Measurements from ENCODE around the gene CDK17.
A peak's percentile ranks its signal among the peaks of the same experiment; 100 is the strongest.

Gene CDK17

DNA sequence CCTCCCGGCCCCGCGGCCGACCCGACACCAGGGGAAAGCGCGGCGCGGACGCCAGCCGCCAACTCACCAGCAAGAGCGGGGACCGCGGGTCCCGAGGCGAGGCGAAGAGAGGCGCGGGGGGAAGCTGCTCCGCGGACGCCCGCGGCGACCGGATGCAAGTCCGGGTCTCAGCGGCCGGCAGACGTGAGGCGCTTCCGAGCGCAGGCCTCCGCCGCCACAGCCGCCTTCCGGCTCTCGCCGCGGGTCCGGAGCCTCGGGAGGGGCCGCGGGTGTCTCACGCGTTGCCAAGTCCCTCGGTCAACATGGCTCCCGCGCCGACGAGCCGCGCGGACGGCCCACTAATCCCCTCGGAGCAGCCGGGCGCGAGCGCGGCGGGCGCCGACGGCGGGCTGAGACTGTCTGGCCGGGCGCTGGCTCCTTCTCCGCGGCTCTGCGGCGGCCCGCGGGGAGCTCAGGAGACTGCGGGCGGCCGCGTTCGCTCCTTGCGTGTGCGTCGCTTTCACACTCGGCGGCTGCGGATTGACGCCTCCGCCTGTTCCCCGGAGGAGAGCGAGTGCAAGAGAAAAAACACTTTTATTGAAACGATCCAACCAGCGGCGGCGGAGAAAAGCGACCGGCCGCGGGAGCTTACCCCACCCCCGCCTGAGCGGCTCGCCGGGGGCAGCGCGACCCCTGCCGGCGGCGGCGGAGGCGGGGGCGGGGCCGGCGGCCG is at the start of gene CDK17:
Gene CDK17, minus strand, starts transcription at position 521 of the 712 bp plus-strand sequence. CDS start 65,603 bp downstream, outside the sequence.
- in situ Hi-C loops (cut with HindIII; ENCODE audit: low sequenced_read_pairs): loop anchor here (5.0 kb wide), 2 partner anchors 98 to 102 kb away; no protein-coding TSS in a partner anchor
- TF ChIP-seq, protein P1, sequence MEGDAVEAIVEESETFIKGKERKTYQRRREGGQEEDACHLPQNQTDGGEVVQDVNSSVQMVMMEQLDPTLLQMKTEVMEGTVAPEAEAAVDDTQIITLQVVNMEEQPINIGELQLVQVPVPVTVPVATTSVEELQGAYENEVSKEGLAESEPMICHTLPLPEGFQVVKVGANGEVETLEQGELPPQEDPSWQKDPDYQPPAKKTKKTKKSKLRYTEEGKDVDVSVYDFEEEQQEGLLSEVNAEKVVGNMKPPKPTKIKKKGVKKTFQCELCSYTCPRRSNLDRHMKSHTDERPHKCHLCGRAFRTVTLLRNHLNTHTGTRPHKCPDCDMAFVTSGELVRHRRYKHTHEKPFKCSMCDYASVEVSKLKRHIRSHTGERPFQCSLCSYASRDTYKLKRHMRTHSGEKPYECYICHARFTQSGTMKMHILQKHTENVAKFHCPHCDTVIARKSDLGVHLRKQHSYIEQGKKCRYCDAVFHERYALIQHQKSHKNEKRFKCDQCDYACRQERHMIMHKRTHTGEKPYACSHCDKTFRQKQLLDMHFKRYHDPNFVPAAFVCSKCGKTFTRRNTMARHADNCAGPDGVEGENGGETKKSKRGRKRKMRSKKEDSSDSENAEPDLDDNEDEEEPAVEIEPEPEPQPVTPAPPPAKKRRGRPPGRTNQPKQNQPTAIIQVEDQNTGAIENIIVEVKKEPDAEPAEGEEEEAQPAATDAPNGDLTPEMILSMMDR (IDR thresholded peaks at IDR 0.05; ENCODE audit: low read depth, low read length, missing control alignments): peak; percentile 31
- peak; percentile 69 for DNase-seq (ENCODE audit: low read depth)
- peak within 1 kb of the TSS; percentile 88 for H3K4me3 ChIP-seq (ENCODE audit: low read depth, low read length)

DNA sequence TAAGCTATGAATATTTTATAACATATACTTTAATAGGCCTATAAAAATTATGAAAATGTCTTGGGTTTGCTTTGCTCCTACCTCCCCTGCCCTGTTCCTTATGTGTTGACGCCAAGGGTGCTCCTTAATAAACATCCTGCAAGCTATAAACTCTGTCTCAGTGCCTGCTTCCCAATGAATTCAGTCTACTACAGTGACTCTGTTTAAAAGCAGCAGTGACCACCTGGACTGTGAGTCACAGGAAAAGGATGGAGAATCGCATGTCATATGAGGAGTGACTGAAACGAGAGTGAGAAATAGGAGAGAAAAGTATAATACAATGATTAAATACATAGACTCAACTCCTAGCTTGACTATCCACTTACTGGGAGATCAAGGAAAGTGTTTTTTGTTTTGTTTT is 48.1 kb upstream of the CDK17 start:
- H3K4me3 ChIP-seq (ENCODE audit: low read depth, low read length): no peak overlapping the region
- in situ Hi-C loops (cut with HindIII; ENCODE audit: low sequenced_read_pairs): no loop called here
- DNase-seq (ENCODE audit: low read depth): no peak
- TF ChIP-seq, protein P1 (IDR thresholded peaks at IDR 0.05; ENCODE audit: low read depth, low read length, missing control alignments): no peak

DNA sequence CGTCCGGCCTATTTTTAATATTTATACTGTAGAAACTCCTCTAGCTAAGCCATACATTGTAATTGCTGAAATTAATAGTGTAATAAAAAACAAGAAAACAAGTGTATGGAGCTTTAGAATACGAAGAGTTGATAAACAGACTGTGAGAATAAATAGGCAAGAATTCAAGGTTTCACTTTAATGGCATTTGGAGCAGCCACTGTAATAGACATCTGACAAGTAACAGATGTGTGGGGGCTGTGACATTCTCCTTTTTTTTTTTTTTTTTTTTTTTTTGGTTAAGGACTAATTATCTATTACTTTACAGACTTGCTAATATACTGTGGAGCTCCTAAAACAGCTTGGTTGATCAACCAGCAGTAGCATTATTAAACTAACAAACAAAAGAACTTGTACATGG is 47.0 kb upstream of the CDK17 start:
- in situ Hi-C loops (cut with HindIII; ENCODE audit: low sequenced_read_pairs): no loop called here

DNA sequence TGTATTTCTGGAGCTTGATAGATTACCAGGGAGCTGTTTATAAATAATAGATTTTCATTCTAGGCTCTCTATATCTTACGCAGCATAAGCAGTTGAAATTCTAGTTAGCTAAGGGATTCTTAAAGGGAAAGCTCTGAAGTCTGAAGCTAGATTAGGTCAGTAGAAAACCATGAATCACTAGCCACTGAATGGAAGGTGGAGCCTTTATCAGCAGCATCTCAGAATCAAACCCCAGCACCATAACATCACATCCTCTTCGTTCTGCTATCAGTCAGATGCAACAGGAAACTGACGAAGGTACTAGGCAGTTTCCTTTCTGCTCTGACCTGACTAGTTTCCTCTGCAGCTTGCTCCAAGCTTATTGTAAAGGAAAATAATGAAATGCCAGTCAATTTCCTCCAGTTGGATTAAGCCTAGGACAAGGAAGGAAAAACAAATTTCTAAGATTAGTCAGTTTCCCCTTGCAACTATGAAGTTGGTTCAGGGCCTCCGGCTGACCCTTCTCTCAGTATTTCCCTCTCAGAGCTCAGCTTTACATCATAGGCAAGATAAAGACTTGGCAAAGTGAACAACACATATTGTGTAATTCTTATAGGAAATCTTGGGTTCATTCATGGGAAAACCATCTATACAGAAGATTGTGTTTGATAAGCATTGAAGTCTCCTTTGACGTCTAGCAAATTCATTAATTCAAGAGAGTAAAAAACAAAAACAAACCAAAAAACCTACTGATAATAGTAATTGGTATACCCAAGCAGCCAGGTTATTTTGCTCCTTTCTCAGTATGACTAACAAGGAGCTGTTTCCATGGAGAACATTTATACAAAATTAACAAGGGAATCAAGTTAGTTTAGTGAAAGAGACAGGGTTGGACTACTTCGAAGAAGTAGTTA is 45.7 kb upstream of the CDK17 start:
- TF ChIP-seq, protein P1 (IDR thresholded peaks at IDR 0.05; ENCODE audit: low read depth, low read length, missing control alignments): no peak
- no peak overlapping the region for H3K4me3 ChIP-seq (ENCODE audit: low read depth, low read length)
- DNase-seq (ENCODE audit: low read depth): no peak
- in situ Hi-C loops (cut with HindIII; ENCODE audit: low sequenced_read_pairs): no loop called here

More for the DNA sequence above, 47.0 kb upstream of the CDK17 start:
- H3K4me3 ChIP-seq (ENCODE audit: low read depth, low read length): no peak overlapping the region
- TF ChIP-seq, protein P1 (IDR thresholded peaks at IDR 0.05; ENCODE audit: low read depth, low read length, missing control alignments): no peak
- no peak for DNase-seq (ENCODE audit: low read depth)

DNA sequence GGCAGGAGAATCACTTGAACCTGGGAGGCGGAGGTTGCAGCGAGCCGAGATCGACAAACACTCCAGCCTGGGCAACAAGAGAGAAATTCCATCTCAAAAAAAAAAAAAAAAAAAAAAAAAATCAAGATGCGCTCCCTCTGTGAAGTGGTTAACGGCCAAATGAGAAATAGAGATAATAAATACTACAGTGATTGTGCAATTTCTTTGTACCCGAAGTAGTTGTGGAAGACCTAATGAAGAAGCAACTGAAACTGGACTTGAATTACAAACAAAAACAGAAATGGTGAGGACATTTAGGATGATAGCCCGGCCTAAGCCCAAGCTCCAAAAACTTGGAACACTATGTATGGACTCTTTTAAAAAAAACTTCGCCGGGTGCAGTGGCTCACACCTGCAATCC is 44.2 kb upstream of the CDK17 start:
- DNase-seq (ENCODE audit: low read depth): no peak
- TF ChIP-seq, protein P1 (IDR thresholded peaks at IDR 0.05; ENCODE audit: low read depth, low read length, missing control alignments): no peak
- in situ Hi-C loops (cut with HindIII; ENCODE audit: low sequenced_read_pairs): no loop called here
- no peak overlapping the region for H3K4me3 ChIP-seq (ENCODE audit: low read depth, low read length)

DNA sequence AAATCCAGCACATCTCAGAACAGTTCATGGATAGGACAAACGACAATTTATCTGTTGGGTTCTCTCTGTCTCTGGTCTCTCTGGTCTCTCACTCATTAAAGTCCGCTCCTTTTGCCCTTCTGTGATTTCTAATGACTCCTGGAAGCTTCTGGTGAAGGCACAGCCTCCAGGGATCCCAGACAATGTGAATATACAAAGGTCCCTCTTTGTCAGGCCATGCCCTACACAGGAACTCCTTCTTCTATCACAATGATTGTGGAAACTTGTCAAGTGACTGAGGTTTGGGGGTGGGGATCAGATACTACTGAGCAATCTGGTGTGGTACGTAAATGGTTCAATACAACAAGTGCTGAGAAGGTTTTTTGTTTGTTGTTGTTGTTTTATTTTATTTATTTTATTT is 42.7 kb upstream of the CDK17 start:
- DNase-seq (ENCODE audit: low read depth): no peak
- TF ChIP-seq, protein P1 (IDR thresholded peaks at IDR 0.05; ENCODE audit: low read depth, low read length, missing control alignments): no peak
- no peak overlapping the region for H3K4me3 ChIP-seq (ENCODE audit: low read depth, low read length)
- in situ Hi-C loops (cut with HindIII; ENCODE audit: low sequenced_read_pairs): no loop called here
